ENCODE data around the gene EMILIN1.
"Not testable (repeated sequence)": the region's sequence is repeated elsewhere in the genome, so short reads cannot be mapped to it uniquely, and the experiment has no call there.

EMILIN1 gene

GRCh38 chr2:27095745-27096651 is 17.6 kb downstream of the EMILIN1 start:
- no peak for DNase-seq

- no peak for DNase-seq
These were observed 18.4 kb downstream of the EMILIN1 start for GRCh38 chr2:27096748-27097297.

- no peak for DNase-seq
These were observed 18.9 kb downstream of the EMILIN1 start for GRCh38 chr2:27097341-27097740.

- DNase-seq, result no peak
These were observed 21.0 kb downstream of the EMILIN1 start for GRCh38 chr2:27099334-27099955.

GRCh38 chr2:27100036-27100435 is 21.6 kb downstream of the EMILIN1 start:
- no peak for DNase-seq

GRCh38 chr2:27102329-27102728 is 23.9 kb downstream of the EMILIN1 start:
- DNase-seq, result no peak

- DNase-seq, result no peak
These were observed 27.6 kb downstream of the EMILIN1 start for GRCh38 chr2:27105981-27106380.

GRCh38 chr2:27108221-27108620 is 29.8 kb downstream of the EMILIN1 start:
- DNase-seq, result no peak

- no peak for DNase-seq
These were observed 30.7 kb downstream of the EMILIN1 start for GRCh38 chr2:27109083-27109482.

- DNase-seq, result not testable (repeated sequence)
These were observed 32.4 kb downstream of the EMILIN1 start for GRCh38 chr2:27110603-27111352.

- not testable (repeated sequence) for DNase-seq
These were observed 33.1 kb downstream of the EMILIN1 start for GRCh38 chr2:27111392-27112078.

- DNase-seq, result no peak
These were observed 37.1 kb downstream of the EMILIN1 start for GRCh38 chr2:27115519-27115918.

- no peak for DNase-seq
These were observed 39.6 kb downstream of the EMILIN1 start for GRCh38 chr2:27117995-27118524.

GRCh38 chr2:27118525-27119329 is 40.3 kb downstream of the EMILIN1 start, which contains the start of gene CGREF1:
Gene CGREF1, minus strand, starts transcription at chr2:27119128. Its CDS starts 14,762 bp downstream, at chr2:27104366.
- no peak for DNase-seq

GRCh38 chr2:27119330-27119670 is 40.9 kb downstream of the EMILIN1 start:
- not testable (repeated sequence) for DNase-seq

- DNase-seq, result no peak
These were observed 43.5 kb downstream of the EMILIN1 start for GRCh38 chr2:27121906-27122305.

- DNase-seq, result no peak
These were observed 44.4 kb downstream of the EMILIN1 start for GRCh38 chr2:27122791-27123190.

- no peak for DNase-seq
These were observed 45.1 kb downstream of the EMILIN1 start, which contains the start of gene ABHD1 for GRCh38 chr2:27123302-27124150. Gene ABHD1, plus strand, starts transcription at chr2:27123815. Its CDS starts 134 bp downstream, at chr2:27123949.

GRCh38 chr2:27125104-27125503 is 46.7 kb downstream of the EMILIN1 start:
- no peak for DNase-seq

- no peak for DNase-seq
These were observed 47.9 kb downstream of the EMILIN1 start for GRCh38 chr2:27126252-27126710.

Measured in NCI-H187 treated with DMSO at 0.1 percent for 48 hours (cell line).